HL-60 (cell line): Measurements from ENCODE around the gene ARHGAP40.

Experiments used
- CTCF ChIP-seq: IDR thresholded peaks from one replicate; pipeline ENCODE4 v1.5.1; 2011; ENCODE audit warnings: low read length, control low read depth, inconsistent platforms; ENCODE audit not compliant: insufficient read depth
- GABPA ChIP-seq: IDR thresholded peaks from 2 replicates; pipeline ENCODE4 v1.6.1; 2012; ENCODE audit warnings: low read depth
- POLR2AphosphoS5 ChIP-seq: IDR thresholded peaks from 2 replicates; pipeline ENCODE4 v1.6.1; 2012; ENCODE audit warnings: low read depth

- no peak for TF ChIP-seq POLR2AphosphoS5
- TF ChIP-seq GABPA: no peak
- no peak for TF ChIP-seq CTCF
These were observed 22.2 kb upstream of the ARHGAP40 start for GRCh38 chr20:38579219-38579910.
